A549 (cell line): ENCODE data around the gene ATP1A3.

ENCODE experiments used
- EP300 ChIP-seq, 2 experiments: fragments of >200 bp; sonication (Bioruptor Twin); formaldehyde crosslinking; IDR thresholded peaks; 2 replicates in 1 of 2; 3 replicates in 1 of 2; pipeline ENCODE4 v1.6.1; 2016 to 2017
- KDM1A ChIP-seq: fragments of 200-600 bp; sonication (generic); IDR thresholded peaks from 2 replicates; pipeline ENCODE4 v1.6.1; 2016; ENCODE audit warnings: low read depth, mild to moderate bottlenecking
- ZFP36 ChIP-seq: fragments of 450-650 bp; IDR thresholded peaks from 2 replicates; pipeline ENCODE4 v1.6.1; 2014; ENCODE audit warnings: borderline replicate concordance; ENCODE audit not compliant: partially characterized antibody
- TF ChIP-seq, protein P1 (sequence below): fragments of >200 bp; sonication (Bioruptor Twin); formaldehyde crosslinking; IDR thresholded peaks from 3 replicates; pipeline ENCODE4 v1.5.1; 2016

DNA sequence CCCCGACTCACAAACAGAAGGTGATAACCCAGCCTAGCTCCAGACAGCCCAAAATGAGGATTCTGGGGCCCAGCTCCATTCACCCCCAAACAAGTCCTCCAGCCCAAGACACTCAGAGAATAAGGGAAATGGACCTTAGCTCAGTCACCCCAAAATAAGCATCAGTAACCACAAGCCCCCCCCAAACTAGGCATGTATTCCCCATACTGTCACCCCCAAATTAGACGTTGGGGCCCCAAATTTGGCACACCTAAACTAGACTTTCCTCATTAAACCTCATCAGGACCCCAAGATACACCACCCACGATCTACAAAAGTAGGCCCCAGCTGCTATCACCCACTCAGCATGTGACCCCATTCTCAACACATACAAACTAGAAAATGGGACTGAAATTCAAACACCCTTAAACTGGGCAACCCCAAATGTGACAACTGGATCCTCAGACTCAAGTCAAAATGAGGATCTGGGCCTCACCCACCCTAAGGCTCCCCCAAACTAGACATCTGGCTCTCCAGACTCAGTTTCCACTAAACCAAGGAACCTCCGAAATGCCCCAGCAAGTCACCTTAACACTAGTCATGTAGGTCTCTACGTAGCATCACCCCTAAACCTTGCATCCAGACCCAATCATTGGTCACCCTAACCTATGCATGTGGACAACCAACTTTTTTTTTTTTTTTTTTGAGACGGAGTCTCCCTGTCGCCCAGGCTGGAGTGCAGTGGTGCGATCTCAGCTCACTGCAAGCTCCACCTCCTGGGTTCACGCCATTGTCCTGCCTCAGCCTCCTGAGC is 52.4 kb downstream of the ATP1A3 start:
- TF ChIP-seq, protein P1, sequence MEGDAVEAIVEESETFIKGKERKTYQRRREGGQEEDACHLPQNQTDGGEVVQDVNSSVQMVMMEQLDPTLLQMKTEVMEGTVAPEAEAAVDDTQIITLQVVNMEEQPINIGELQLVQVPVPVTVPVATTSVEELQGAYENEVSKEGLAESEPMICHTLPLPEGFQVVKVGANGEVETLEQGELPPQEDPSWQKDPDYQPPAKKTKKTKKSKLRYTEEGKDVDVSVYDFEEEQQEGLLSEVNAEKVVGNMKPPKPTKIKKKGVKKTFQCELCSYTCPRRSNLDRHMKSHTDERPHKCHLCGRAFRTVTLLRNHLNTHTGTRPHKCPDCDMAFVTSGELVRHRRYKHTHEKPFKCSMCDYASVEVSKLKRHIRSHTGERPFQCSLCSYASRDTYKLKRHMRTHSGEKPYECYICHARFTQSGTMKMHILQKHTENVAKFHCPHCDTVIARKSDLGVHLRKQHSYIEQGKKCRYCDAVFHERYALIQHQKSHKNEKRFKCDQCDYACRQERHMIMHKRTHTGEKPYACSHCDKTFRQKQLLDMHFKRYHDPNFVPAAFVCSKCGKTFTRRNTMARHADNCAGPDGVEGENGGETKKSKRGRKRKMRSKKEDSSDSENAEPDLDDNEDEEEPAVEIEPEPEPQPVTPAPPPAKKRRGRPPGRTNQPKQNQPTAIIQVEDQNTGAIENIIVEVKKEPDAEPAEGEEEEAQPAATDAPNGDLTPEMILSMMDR, result no peak
- TF ChIP-seq EP300 (IDR thresholded peaks at IDR 0.05) (no peak), KDM1A (no peak), ZFP36 (no peak)
